Erythroblast (primary cell): Measurements from ENCODE around the gene POU6F2.

ENCODE experiments used
- DNase-seq, 2 experiments: peaks; one replicate each; lab custom pipeline; 2025; lab: John Stamatoyannopoulos, UW
- GATA1 ChIP-seq: IDR thresholded peaks from 2 replicates; pipeline ENCODE4 v1.6.1; 2011; ENCODE audit warnings: low read depth, mild to moderate bottlenecking, control low read depth, low read length, moderate library complexity
- POLR2A ChIP-seq: IDR thresholded peaks from 2 replicates; pipeline ENCODE4 v1.6.1; 2011; ENCODE audit warnings: mild to moderate bottlenecking, low read length

POU6F2 gene

GRCh38 chr7:39142750-39143149 is 165.0 kb downstream of the POU6F2 start:
- DNase-seq: no peak
- no peak for TF ChIP-seq POLR2A
- TF ChIP-seq GATA1: no peak

GRCh38 chr7:39144420-39144819 is 166.7 kb downstream of the POU6F2 start:
- DNase-seq: no peak
- TF ChIP-seq POLR2A (no peak), GATA1 (no peak)

GRCh38 chr7:39145283-39145682 is 167.6 kb downstream of the POU6F2 start:
- no peak for DNase-seq
- TF ChIP-seq GATA1 (no peak), POLR2A (no peak)

GRCh38 chr7:39145935-39146334 is 168.2 kb downstream of the POU6F2 start:
- TF ChIP-seq GATA1: no peak
- TF ChIP-seq POLR2A: no peak
- no peak for DNase-seq

- DNase-seq: no peak
- TF ChIP-seq GATA1 (no peak), POLR2A (no peak)
Observed at GRCh38 chr7:39152701-39153100, 175.0 kb downstream of the POU6F2 start.

GRCh38 chr7:39153113-39153512 is 175.4 kb downstream of the POU6F2 start:
- TF ChIP-seq GATA1 (no peak), POLR2A (no peak)
- no peak for DNase-seq

- TF ChIP-seq POLR2A: no peak
- no peak for TF ChIP-seq GATA1
Observed at GRCh38 chr7:39153647-39154046, 175.9 kb downstream of the POU6F2 start.

GRCh38 chr7:39154815-39155214 is 177.1 kb downstream of the POU6F2 start:
- TF ChIP-seq GATA1: no peak
- TF ChIP-seq POLR2A: no peak
- no peak for DNase-seq

More at GRCh38 chr7:39153647-39154046, 175.9 kb downstream of the POU6F2 start:
- no peak for DNase-seq

- no peak for DNase-seq
- TF ChIP-seq POLR2A (no peak), GATA1 (no peak)
Observed at GRCh38 chr7:39158367-39158766, 180.7 kb downstream of the POU6F2 start.

GRCh38 chr7:39161903-39162302 is 184.2 kb downstream of the POU6F2 start:
- TF ChIP-seq GATA1 (no peak), POLR2A (no peak)
- no peak for DNase-seq

GRCh38 chr7:39164887-39165286 is 187.2 kb downstream of the POU6F2 start:
- no peak for TF ChIP-seq GATA1
- no peak for TF ChIP-seq POLR2A
- DNase-seq: no peak

GRCh38 chr7:39168403-39169098 is 190.8 kb downstream of the POU6F2 start:
- DNase-seq: no peak
- TF ChIP-seq GATA1 (no peak), POLR2A (no peak)

GRCh38 chr7:39172137-39172536 is 194.4 kb downstream of the POU6F2 start:
- TF ChIP-seq GATA1 (no peak), POLR2A (no peak)
- no peak for DNase-seq

- TF ChIP-seq GATA1 (no peak), POLR2A (no peak)
- no peak for DNase-seq
Observed at GRCh38 chr7:39181398-39181797, 203.7 kb downstream of the POU6F2 start.

GRCh38 chr7:39183796-39184195 is 206.1 kb downstream of the POU6F2 start:
- TF ChIP-seq GATA1 (no peak), POLR2A (no peak)
- no peak for DNase-seq

- TF ChIP-seq GATA1 (no peak), POLR2A (no peak)
- DNase-seq: no peak
Observed at GRCh38 chr7:39184391-39184790, 206.7 kb downstream of the POU6F2 start.
